Epidermal melanocyte (primary cell): ENCODE results near the gene DNAJC10.
"Not testable (repeated sequence)": the region's sequence is repeated elsewhere in the genome, so short reads cannot be mapped to it uniquely, and the experiment has no call there.

Source experiments
- DNase-seq: peaks from one replicate; pipeline ENCODE4 v3.0.0; 2011; ENCODE audit warnings: low spot score; ENCODE audit not compliant: insufficient read length

Gene DNAJC10

DNA sequence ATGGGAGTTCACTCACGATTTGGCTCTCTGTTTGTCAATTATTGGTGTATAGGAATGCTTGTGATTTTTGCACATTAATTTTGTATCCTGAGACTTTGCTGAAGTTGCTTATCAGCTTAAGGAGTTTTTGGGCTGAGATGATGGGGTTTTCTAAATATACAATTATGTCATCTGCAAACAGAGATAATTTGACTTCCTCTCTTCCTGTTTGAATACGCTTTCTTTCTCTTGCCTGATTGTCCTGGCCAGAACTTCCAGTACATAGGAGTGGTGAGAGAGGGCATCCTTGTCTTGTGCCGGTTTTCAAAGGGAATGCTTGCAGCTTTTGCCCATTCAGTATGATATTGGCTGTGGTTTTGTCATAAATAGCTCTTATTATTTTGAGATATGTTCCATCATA lies 66.6 kb downstream of the DNAJC10 start:
- not testable (repeated sequence) for DNase-seq

GRCh38 chr2:182784058-182784706 lies 68.1 kb downstream of the DNAJC10 start:
- no peak for DNase-seq

DNA sequence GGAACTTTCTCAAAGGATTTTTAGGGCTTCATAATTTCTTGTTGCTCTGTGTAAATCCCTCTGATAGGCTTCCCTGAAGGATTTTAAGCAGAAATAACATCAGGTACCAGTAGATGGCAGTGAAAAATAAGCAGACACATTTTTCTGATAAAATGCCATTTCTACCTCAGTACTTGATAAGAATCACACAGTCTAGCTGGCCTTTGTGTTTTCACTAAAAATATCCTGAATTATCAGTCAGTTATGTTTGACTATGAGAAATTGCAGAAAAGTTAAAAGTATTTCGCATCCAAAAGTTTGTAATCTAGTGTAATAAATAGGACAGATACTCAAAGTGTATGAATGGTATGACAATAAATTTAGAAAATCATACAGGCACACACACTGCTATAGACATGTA lies 68.7 kb downstream of the DNAJC10 start:
- no peak for DNase-seq

- DNase-seq: no peak
Observed at GRCh38 chr2:182792441-182792840, 76.4 kb downstream of the DNAJC10 start.

DNA sequence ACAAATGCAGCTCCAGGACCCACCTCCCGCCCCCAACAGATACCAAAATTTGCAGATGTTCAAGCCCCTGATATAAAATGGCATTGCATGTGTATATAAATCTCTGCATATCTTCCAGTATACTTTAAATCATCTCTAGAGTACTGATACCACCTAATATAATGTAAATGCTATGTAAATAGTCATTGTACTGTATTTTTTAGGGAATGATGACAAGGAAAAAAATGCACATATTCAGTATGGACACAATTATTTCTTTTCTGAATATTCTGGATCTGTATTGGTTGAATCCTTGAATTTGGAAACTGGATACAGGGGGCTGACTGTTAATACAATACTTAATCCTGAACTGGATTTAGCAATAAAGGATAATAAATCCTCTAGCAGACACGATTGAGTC lies 82.7 kb downstream of the DNAJC10 start:
- no peak for DNase-seq

GRCh38 chr2:182804128-182804527 lies 88.1 kb downstream of the DNAJC10 start:
- no peak for DNase-seq

DNA sequence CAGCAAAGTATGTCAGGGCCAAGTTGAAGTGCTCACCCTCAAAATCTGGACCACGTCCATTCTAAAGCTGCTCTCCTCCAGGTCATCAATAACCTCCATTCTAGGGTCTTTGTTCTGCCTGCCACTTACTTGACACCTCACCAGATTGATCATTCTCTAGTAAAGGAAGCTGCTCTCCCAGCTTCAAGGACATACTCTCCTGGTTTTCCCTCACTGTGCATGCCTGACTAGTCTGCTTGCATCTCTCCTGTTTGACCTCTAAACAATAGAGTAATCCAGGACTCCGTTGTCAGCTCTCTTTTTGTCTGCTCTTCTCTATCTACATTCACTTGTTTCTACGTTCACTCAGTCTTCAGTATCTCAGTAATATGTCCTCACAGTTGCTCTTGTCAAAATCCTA lies 91.3 kb downstream of the DNAJC10 start:
- no peak for DNase-seq

GRCh38 chr2:182810087-182810486 lies 94.0 kb downstream of the DNAJC10 start:
- no peak for DNase-seq

DNA sequence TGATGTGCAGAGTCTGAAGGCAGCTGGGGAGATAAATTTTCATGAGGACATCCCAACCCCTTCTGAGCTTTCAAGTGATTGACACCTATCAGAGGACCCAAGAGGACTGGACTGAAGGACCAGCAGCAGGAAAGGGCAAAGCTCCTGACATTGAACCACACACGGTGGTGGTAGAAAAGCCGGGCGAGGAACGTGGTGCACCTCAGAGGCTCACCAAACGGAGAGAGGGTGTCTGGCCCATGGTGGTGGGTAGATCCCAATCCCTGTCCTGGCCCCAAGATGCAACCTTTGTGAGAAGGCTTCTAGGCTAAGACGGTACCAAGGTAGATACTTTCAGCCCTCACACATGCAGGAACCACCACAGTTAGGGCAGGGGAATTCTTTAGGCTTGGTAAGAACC lies 98.3 kb downstream of the DNAJC10 start:
- DNase-seq: no peak

DNA sequence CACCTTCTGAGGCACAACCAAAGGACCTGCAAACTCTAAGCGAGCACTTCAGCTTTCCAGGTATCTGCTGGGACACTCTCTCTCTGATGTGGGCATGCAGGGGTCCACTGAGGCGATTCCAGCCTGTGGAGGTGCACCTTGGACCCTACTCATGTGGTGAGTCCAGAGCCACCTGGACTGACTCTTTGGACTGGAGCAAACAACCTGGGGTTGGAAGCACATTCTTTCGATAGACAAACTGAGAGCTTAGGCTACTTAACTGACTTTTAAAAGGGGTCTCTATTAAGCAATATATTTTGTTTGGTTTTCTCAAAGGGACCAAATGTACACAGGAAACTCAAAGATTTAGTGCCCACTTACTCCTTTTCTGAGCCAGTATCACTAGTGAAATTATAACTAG lies 98.7 kb downstream of the DNAJC10 start:
- no peak for DNase-seq

DNA sequence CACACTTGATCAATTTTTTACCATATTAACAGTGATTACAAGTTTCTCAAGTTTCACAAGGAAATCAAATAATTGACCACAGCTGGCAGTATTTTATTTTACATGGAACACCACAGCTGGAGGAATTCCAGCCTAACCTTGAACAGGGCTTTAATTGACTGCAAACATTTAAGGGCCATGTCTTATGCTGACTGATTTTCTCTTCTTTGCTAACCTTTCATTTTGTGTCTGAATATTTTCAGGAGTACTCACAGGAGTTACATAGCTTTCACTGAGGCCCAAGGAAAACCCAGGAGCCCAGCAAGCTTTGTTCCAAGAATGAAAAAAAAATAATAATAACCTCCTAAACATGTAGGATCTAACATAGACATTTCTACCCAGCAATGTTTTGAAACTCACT lies 100.8 kb downstream of the DNAJC10 start:
- no peak for DNase-seq

DNA sequence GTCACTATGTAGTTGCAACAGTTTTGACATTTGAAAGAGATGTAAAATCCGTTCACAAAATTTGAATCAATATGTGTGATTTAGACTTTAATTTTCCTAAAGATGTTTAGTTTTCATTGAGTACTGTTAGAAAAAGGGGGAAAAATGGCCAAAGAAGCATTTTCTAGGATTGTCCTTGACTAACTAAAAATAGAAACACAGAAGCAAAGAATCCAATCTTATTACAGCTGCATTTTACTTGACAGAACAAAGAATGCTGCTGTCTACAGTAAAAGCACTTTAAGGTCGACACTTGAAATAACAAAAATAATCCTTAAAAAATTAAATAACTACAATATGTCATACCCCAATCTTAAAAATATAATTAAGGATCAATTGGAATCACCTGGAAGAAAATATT lies 101.5 kb downstream of the DNAJC10 start:
- DNase-seq: no peak

- DNase-seq: no peak
Observed at GRCh38 chr2:182818501-182818900, 102.4 kb downstream of the DNAJC10 start.

- DNase-seq: no peak
Observed at GRCh38 chr2:182818925-182819324, 102.9 kb downstream of the DNAJC10 start.

DNA sequence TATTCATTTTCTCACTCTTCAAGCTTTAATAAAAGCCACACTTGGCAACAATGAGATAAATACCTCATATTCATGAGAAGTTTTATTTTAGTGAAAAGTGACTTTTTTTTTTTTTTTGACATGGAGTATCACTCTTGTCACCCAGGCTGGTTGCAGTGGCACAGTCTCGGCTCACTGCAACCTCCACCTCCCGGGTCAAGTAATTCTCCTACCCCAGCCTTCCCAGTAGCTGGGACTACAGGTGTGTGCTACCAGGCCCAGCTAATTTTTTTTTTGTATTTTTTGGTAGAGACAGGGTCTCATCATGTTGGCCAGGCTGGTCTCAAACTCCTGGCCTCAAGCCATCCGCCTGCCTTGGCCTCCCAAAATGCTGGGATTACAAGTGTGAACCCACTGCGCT lies 103.4 kb downstream of the DNAJC10 start:
- no peak for DNase-seq

DNA sequence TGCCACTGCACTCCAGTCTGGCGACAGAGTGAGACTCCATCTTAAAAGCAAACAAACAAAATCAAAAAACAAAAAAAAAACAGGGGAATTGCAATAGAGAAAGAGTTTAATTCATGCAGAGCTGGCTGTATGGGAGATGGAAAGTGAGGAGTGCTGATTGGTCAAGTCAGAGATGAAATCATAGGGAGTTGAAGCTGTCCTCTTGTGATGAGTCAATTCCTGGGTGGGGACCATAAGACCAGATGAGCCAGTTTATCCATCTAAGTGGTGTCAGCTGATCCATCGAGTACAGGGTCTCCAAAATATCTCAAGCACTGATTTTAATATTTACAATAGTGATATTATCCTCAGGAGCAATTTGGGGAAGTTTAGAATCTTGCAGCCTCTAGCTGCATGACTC lies 105.1 kb downstream of the DNAJC10 start:
- no peak for DNase-seq

DNA sequence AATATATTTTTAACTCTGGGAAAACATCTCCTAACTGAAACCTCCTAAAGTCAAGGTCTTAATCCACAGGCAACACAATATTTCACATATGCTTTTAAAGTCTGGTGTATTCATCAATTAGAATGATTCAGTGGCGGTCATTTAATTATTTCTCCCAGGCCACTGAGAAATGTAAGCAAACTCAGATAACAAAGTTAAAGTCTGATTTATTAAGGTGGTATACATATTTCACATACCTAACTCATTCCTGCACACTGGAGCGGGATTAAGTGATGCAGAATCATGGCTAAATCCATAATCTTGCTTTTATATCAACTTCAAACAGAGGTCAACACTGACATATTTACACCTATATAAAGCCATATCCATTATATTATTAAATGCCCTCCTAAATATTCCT lies 106.7 kb downstream of the DNAJC10 start:
- no peak for DNase-seq

DNA sequence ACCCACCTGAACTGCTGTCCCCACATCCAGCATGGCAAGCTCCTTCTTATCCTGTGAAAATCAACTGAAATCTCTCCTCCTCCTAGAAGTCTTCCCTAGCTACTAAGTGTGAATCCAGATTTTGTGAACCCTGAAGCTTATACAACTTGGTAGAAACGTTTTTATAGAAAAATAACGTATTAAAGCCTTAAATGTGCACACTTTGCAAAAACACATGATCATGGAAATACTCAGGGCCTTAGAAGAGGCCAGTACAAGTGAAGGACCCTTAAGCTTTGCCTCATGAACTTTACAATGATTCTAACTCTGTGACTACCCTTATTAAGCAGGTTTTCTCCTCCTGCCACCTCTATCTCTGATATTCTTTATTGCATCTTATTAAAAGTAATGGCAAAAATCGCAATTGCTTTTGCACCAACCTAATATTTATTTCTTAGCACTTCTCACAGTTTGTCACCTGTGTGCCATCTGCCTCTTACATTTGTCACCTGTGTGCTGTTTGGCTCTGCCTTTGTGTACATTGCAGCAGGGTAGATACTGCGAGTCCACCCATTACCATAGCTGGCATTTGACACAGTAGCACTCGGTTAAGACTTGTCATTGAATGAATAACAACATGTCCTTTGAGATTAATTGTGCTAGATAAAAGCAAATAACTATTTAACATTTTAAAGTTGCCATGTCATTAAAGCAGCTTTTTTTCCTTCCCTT lies 108.2 kb downstream of the DNAJC10 start:
- DNase-seq: no peak

DNA sequence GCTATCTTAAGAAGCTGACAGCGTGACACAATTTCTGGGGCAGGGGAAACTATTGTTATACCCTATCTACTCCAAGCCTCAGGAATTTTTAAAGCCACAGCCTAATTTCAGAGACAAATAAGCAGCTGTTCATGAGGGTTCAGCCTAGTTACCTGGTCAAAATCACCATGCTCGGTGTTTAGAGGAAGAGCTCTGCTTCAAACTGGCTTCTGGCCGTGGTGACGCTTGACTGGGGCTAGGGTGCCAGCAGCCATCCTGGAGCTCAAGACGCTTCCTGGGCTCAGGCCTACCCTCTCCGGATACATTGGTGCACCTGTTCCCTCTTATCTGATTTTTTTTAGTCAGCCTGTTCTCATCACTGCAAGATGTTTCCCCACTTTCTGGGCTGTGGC lies 108.7 kb downstream of the DNAJC10 start:
- no peak for DNase-seq

DNA sequence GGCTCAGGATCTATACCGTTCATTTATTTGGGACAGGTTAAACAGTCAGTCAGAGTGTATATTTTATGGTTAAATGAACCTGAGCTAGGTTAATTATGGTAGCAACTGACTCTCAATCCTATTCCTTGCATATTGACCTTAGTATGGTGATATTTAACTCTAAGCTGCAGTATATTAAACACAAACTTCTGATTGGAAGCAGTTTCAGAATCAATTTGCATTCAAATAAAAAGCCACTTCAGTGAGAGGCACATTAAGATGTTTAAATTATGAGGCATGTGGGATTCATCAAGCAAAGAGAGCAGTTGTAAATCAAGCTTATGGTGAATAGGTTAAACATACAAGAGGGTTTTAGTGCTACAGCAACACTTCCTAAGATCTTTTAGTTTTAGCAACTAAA lies 110.0 kb downstream of the DNAJC10 start:
- DNase-seq: no peak

GRCh38 chr2:182826496-182826895 lies 110.4 kb downstream of the DNAJC10 start:
- DNase-seq: no peak

DNA sequence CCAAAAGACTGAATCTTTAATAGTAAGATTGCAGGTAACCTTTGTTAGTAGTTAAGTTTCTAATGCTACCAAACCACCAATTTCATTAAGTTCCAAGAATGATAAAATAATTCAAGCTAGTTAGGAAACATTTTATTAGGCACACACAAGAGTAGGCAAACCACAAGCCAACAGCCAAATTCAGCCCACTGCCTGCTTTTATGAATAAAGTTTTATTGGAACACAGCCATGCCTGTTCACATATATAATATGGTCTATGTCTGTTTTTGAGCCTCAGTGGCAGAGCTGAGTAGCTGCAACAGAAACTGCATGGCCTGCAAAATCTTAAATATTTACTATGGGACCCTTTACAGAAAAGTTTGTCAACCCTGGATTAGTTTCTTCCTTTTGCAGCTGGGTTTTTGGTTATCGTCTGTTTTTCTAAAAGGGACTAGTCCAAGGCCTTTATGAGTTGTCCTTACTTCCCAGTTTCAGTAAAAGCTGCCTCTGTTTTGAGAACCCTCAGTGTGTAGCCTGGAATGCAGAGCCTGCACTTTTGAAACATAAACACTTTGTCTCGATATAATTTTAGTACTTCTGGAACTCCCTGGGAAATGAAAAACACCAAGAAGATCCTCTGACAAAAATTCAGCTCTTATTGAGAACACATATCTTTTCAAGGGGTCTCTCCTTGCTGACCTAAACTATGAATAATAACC lies 111.3 kb downstream of the DNAJC10 start:
- no peak for DNase-seq

DNA sequence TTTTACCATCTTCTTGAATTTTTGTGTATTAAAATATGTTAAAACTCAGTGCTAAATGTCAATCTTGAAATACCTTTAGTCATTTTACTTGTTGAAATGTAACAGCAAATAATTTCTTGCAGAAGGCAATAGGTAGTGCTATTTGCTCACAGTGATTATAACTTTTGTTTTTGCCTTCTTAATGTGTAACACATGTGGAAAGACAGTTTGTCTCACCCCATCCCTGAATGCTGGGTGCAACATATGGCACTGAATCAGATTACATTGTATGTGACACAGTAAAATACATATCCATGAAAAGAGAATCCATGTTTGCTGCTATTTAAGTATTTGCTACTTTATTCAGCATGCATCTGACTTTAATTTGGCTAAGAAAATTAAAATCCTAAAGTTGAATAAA lies 115.0 kb downstream of the DNAJC10 start:
- no peak for DNase-seq
